Cardiac muscle cell (in vitro differentiated cells and primary cell): ENCODE results near the gene CTBP2. TPM values are rescaled to one million over a fixed set of nuclear protein-coding genes. Genes with fewer than 3 reads are reported as not detected.

Experiments used
- DNase-seq, 2 donors: peaks; one replicate each; pipeline versions ENCODE4 v3.0.0 to v3.0.0-alpha.2; 2010 to 2017; ENCODE audit warnings: low read depth in 1 of 2, low spot score in 1 of 2
- H3K27ac ChIP-seq: fragments of 200-600 bp; sonication (generic); 2 replicates; pipeline ENCODE4 v1.5.1; 2016
- H3K27me3 ChIP-seq: fragments of 200-600 bp; sonication (generic); 2 replicates; pipeline ENCODE4 v1.6.0; 2016; ENCODE audit warnings: control low read depth
- H3K36me3 ChIP-seq: fragments of 200-600 bp; sonication (generic); 2 replicates; pipeline ENCODE4 v1.5.1; 2016; ENCODE audit warnings: control low read depth
- H3K4me1 ChIP-seq: fragments of 200-600 bp; sonication (generic); 2 replicates; pipeline ENCODE4 v1.8.1; 2017; ENCODE audit warnings: low read depth, mild to moderate bottlenecking, mixed run types
- H3K4me3 ChIP-seq: fragments of 200-600 bp; sonication (generic); 2 replicates; pipeline ENCODE4 v1.5.1; 2016; ENCODE audit warnings: mild to moderate bottlenecking
- H3K9me3 ChIP-seq: fragments of 200-600 bp; sonication (generic); 2 replicates; pipeline ENCODE4 v1.5.1; 2017; ENCODE audit warnings: low read depth, mild to moderate bottlenecking, control low read depth
- CTCF ChIP-seq: IDR thresholded peaks from 2 replicates; pipeline ENCODE4 v1.5.1; 2012; ENCODE audit warnings: low read depth, mild to moderate bottlenecking, low read length
- polyA plus RNA-seq: library from polyadenylated mRNA; unstranded; fragments of >200 nt; fragmentation: Nextera tagmentation; extraction: Ambion mirVana; gene quantifications from 2 replicates; pipeline ENCODE4 v1.2.1, GENCODE V29; 2016
- total RNA-seq: library from RNA; depleted of rRNA; stranded (reverse); fragments of >200 nt; gene quantifications from 2 replicates; pipeline ENCODE4 v1.2.3, GENCODE V29; 2016

The CTBP2 gene
- total and polyA plus RNA-seq, 2 experiments from 2014 or later: 67.4 to 74.5 TPM

DNA sequence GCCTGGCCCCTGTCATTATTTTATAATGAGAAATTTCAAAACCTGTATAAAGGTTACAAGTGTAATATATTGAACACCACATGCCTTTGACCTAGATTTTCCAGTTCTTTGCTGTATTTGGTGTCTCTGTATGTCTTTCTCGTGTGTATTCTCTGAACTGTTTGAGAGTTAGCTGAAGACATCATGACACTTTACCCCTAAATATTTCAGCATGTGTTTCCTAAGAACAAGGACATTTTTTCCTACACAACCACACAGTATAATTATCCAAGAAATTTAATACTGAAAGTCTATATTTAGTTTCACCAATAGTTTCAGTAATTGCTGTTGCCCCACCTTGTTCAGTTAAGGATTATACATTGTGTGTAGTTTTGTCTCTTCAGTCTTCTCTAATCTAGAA is 203.6 kb downstream of the CTBP2 start:
- Histone ChIP-seq H3K4me3 (no peak overlapping the region), H3K4me1 (no peaks in the 10 kb centered on the region), H3K27ac (no peak overlapping the region), H3K36me3 (no peaks in the 10 kb centered on the region), H3K27me3 (no peaks in the 10 kb centered on the region), H3K9me3 (no peaks in the 10 kb centered on the region)
- no peak for TF ChIP-seq CTCF
- DNase-seq: no peak

DNA sequence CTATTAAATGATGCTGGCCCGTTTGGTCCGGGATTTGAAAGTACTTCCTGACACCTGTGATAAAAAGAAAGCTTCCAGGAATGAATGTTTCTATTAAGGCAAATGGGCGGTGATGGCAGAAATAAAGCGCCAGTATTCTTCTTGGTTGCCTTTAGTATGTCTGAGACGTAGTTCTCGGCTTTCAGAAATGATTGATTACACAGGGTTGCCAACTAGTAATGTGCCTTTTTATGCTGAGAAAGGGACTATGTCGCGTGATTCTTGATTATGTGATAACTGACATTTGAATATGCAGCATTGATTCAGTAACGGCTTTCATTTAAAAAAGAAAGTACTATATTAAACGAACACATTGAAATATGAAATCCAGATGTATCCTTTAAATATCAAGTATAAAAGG is 204.5 kb downstream of the CTBP2 start:
- no peaks in the 10 kb centered on the region for H3K27me3 ChIP-seq
- H3K27ac ChIP-seq: no peak overlapping the region
- no peaks in the 10 kb centered on the region for H3K4me1 ChIP-seq
- H3K4me3 ChIP-seq: no peak overlapping the region
- DNase-seq: no peak
- TF ChIP-seq CTCF: no peak
- H3K36me3 ChIP-seq: no peaks in the 10 kb centered on the region
- no peaks in the 10 kb centered on the region for H3K9me3 ChIP-seq

DNA sequence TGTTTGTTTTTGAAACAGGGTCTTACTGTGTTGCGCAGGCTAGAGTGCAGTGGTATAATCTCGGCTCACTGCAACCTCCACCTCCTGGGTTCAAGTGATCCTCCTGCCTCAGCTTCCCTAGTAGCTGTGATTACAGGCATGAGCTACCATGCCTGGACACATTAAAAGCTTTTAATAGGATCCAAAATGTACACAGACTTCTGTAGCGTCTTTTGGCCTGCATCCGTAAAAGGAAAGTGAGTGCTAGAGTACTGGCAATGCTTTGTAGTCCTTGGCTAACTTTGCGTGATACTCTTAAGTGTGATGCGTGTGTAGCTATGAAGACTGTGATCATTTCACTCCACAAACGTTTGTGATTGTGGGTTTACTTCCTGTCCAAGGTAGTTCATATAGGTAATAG is 205.1 kb downstream of the CTBP2 start:
- no peaks in the 10 kb centered on the region for H3K4me1 ChIP-seq
- H3K9me3 ChIP-seq: no peaks in the 10 kb centered on the region
- H3K36me3 ChIP-seq: no peaks in the 10 kb centered on the region
- no peak overlapping the region for H3K27ac ChIP-seq
- no peak for TF ChIP-seq CTCF
- DNase-seq: no peak
- H3K27me3 ChIP-seq: no peaks in the 10 kb centered on the region
- no peak overlapping the region for H3K4me3 ChIP-seq

GRCh38 chr10:124953421-124953820 is 206.9 kb downstream of the CTBP2 start:
- Histone ChIP-seq H3K27me3 (no peaks in the 10 kb centered on the region), H3K27ac (no peak overlapping the region), H3K9me3 (no peaks in the 10 kb centered on the region), H3K4me3 (no peak overlapping the region), H3K4me1 (no peaks in the 10 kb centered on the region), H3K36me3 (no peaks in the 10 kb centered on the region)
- TF ChIP-seq CTCF: no peak
- DNase-seq: no peak

DNA sequence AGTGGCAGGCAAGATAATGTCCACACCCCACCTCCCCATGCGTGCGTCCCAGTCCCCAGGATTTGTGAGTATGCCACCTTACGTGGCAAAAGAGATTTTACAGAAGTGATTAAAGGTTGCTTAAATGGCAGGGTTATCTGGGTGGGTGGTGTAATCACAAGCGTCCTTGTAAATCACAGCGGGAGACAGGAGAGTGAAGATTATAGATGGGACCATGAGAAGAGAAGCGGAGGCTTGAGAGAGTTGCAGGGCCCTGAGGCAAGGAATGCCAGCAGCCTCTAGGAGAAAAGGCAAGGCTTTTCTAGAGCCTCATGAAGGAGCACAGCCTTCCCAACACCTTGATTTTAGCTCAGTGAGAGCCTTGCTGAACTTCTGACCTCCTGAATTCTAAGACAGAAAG is 208.2 kb downstream of the CTBP2 start:
- Histone ChIP-seq H3K27ac (no peak overlapping the region), H3K36me3 (no peaks in the 10 kb centered on the region), H3K27me3 (no peaks in the 10 kb centered on the region), H3K4me3 (no peak overlapping the region), H3K4me1 (peaks cover 7% of the 10 kb centered on the region), H3K9me3 (no peaks in the 10 kb centered on the region)
- no peak for DNase-seq
- TF ChIP-seq CTCF: no peak

GRCh38 chr10:124949543-124949942 is 210.8 kb downstream of the CTBP2 start:
- TF ChIP-seq CTCF: peak; percentile 19
- H3K27ac ChIP-seq: no peak overlapping the region

More at GRCh38 chr10:124949543-124949942, 210.8 kb downstream of the CTBP2 start:
- H3K4me3 ChIP-seq: no peak overlapping the region
- peaks cover 16% of the 10 kb centered on the region for H3K4me1 ChIP-seq
- DNase-seq: peak in 1 of 2 donors; percentile 62
- no peaks in the 10 kb centered on the region for H3K9me3 ChIP-seq
- no peaks in the 10 kb centered on the region for H3K36me3 ChIP-seq
- no peaks in the 10 kb centered on the region for H3K27me3 ChIP-seq
